Muscle of leg (tissue), 9 donors: ENCODE results near the gene SBK3. TPM values are rescaled to one million over a fixed set of nuclear protein-coding genes. Genes with fewer than 3 reads are reported as not detected.

Experiments used
- polyA plus RNA-seq, 8 donors: library from polyadenylated mRNA; unstranded; fragments of 120-200 nt; gene quantifications; one replicate each; pipeline versions ENCODE4 v1.2.1 to v1.2.3, GENCODE V29; 2013; ENCODE audit warnings: inconsistent platforms in 1 of 8, low replicate concordance in 1 of 8; ENCODE audit not compliant: insufficient read length in 8 of 8, insufficient read depth in 1 of 8
- total RNA-seq: library from RNA; stranded (reverse); fragments of 120-200 nt; gene quantifications from one replicate; pipeline ENCODE4 v1.2.4, GENCODE V29; 2013

SBK3 gene
- total and polyA plus RNA-seq, 9 donors: 0.10 to 0.29 (median 0.14) TPM; not detected in 3

Other genes starting within 250 kb of the SBK3 start
- 0.53 TPM for gene TMEM150B, start 220.2 kb downstream of the SBK3 start, total RNA-seq
- 1 to 10 TPM in 3 of 8 donors, under 1 TPM in 5; 0.36 to 3.8 (median 0.87) TPM for gene TMEM150B, start 220.2 kb downstream of the SBK3 start, polyA plus RNA-seq
- gene KMT5C, start 205.7 kb downstream of the SBK3 start, total RNA-seq: 16.9 TPM
- 10 to 100 TPM; 13.4 to 34.1 (median 24.7) TPM for gene KMT5C, start 205.7 kb downstream of the SBK3 start, polyA plus RNA-seq
- not detected for gene COX6B2, start 190.8 kb downstream of the SBK3 start, total RNA-seq
- 1 to 10 TPM in 1 of 8 donors, under 1 TPM in 5, not detected in 2; 0.09 to 2.4 (median 0.23) TPM for gene COX6B2, start 190.8 kb downstream of the SBK3 start, polyA plus RNA-seq
- gene GARIN5B, start 182.3 kb downstream of the SBK3 start, total RNA-seq: not detected
- gene GARIN5B, start 182.3 kb downstream of the SBK3 start, polyA plus RNA-seq: not detected
- 0.31 TPM for gene IL11, start 175.1 kb downstream of the SBK3 start, total RNA-seq
- gene IL11, start 175.1 kb downstream of the SBK3 start, polyA plus RNA-seq: under 1 TPM; 0.12 to 0.61 (median 0.40) TPM
- not detected for gene TMEM190, start 168.7 kb downstream of the SBK3 start, total RNA-seq
- gene TMEM190, start 168.7 kb downstream of the SBK3 start, polyA plus RNA-seq: under 1 TPM in 1 of 8 donors, not detected in 7; 0.50 TPM
- 0.18 TPM for gene TMEM238, start 161.3 kb downstream of the SBK3 start, total RNA-seq
- under 1 TPM; 0.14 to 0.49 (median 0.27) TPM for gene TMEM238, start 161.3 kb downstream of the SBK3 start, polyA plus RNA-seq
- gene RPL28, start 159.6 kb downstream of the SBK3 start, total RNA-seq: 463 TPM
- 1,000 to 10,000 TPM; 1,674 to 2,410 (median 1,842) TPM for gene RPL28, start 159.6 kb downstream of the SBK3 start, polyA plus RNA-seq
- 31.4 TPM for gene UBE2S, start 137.8 kb downstream of the SBK3 start, total RNA-seq
- 10 to 100 TPM; 40.8 to 70.1 (median 60.1) TPM for gene UBE2S, start 137.8 kb downstream of the SBK3 start, polyA plus RNA-seq
- gene SHISA7, start 102.2 kb downstream of the SBK3 start, total RNA-seq: under 0.01 TPM
- under 1 TPM; 0.08 to 0.32 (median 0.17) TPM for gene SHISA7, start 102.2 kb downstream of the SBK3 start, polyA plus RNA-seq
- 35.8 TPM for gene ISOC2, start 83.9 kb downstream of the SBK3 start, total RNA-seq
- 10 to 100 TPM; 31.8 to 39.1 (median 35.1) TPM for gene ISOC2, start 83.9 kb downstream of the SBK3 start, polyA plus RNA-seq
- gene C19orf85, start 80.8 kb downstream of the SBK3 start, total RNA-seq: not detected
- not detected for gene C19orf85, start 80.8 kb downstream of the SBK3 start, polyA plus RNA-seq
- gene ZNF628, start 68.9 kb downstream of the SBK3 start, total RNA-seq: 1.6 TPM
- 1 to 10 TPM; 2.8 to 5.1 (median 3.8) TPM for gene ZNF628, start 68.9 kb downstream of the SBK3 start, polyA plus RNA-seq
- gene NAT14, start 60.4 kb downstream of the SBK3 start, total RNA-seq: 30.0 TPM
- 10 to 100 TPM; 23.5 to 44.1 (median 29.5) TPM for gene NAT14, start 60.4 kb downstream of the SBK3 start, polyA plus RNA-seq
- gene SSC5D, start 57.1 kb downstream of the SBK3 start, total RNA-seq: 20.0 TPM
- gene SSC5D, start 57.1 kb downstream of the SBK3 start, polyA plus RNA-seq: 10 to 100 TPM in 6 of 8 donors, 1 to 10 TPM in 2; 7.9 to 54.8 (median 24.7) TPM
- gene SBK2, start 8.4 kb downstream of the SBK3 start, total RNA-seq: 0.89 TPM
- 1 to 10 TPM; 3.0 to 9.7 (median 3.7) TPM for gene SBK2, start 8.4 kb downstream of the SBK3 start, polyA plus RNA-seq
- 4.7 TPM for gene ZNF579, start 35.3 kb upstream of the SBK3 start, total RNA-seq
- 10 to 100 TPM; 11.0 to 18.5 (median 14.1) TPM for gene ZNF579, start 35.3 kb upstream of the SBK3 start, polyA plus RNA-seq
- 3.7 TPM for gene FIZ1, start 54.0 kb upstream of the SBK3 start, total RNA-seq
- 10 to 100 TPM; 10.7 to 15.1 (median 12.7) TPM for gene FIZ1, start 54.0 kb upstream of the SBK3 start, polyA plus RNA-seq
- 9.3 TPM for gene ZNF524, start 54.7 kb upstream of the SBK3 start, total RNA-seq
- 10 to 100 TPM in 1 of 8 donors, 1 to 10 TPM in 7; 7.0 to 11.6 (median 9.0) TPM for gene ZNF524, start 54.7 kb upstream of the SBK3 start, polyA plus RNA-seq
- 1.2 TPM for gene ZNF865, start 60.1 kb upstream of the SBK3 start, total RNA-seq
- gene ZNF865, start 60.1 kb upstream of the SBK3 start, polyA plus RNA-seq: 1 to 10 TPM; 6.9 to 9.9 (median 7.8) TPM
- gene ZNF784, start 79.0 kb upstream of the SBK3 start, total RNA-seq: 5.3 TPM
- 1 to 10 TPM; 6.6 to 9.8 (median 8.7) TPM for gene ZNF784, start 79.0 kb upstream of the SBK3 start, polyA plus RNA-seq
- gene ZNF580, start 95.5 kb upstream of the SBK3 start, total RNA-seq: 5.6 TPM
- 10 to 100 TPM; 20.9 to 28.5 (median 23.6) TPM for gene ZNF580, start 95.5 kb upstream of the SBK3 start, polyA plus RNA-seq
- 15.1 TPM for gene ZNF581, start 98.1 kb upstream of the SBK3 start, total RNA-seq
- gene ZNF581, start 98.1 kb upstream of the SBK3 start, polyA plus RNA-seq: 10 to 100 TPM; 23.4 to 37.6 (median 27.0) TPM
- 5.3 TPM for gene CCDC106, start 102.7 kb upstream of the SBK3 start, total RNA-seq
- 10 to 100 TPM; 12.9 to 16.4 (median 15.3) TPM for gene CCDC106, start 102.7 kb upstream of the SBK3 start, polyA plus RNA-seq
- gene U2AF2, start 109.5 kb upstream of the SBK3 start, total RNA-seq: 70.2 TPM
- gene U2AF2, start 109.5 kb upstream of the SBK3 start, polyA plus RNA-seq: 100 to 1,000 TPM; 103 to 156 (median 130) TPM
- 21.8 TPM for gene EPN1, start 129.7 kb upstream of the SBK3 start, total RNA-seq
- 100 to 1,000 TPM in 2 of 8 donors, 10 to 100 TPM in 6; 84.4 to 114 (median 93.8) TPM for gene EPN1, start 129.7 kb upstream of the SBK3 start, polyA plus RNA-seq
- not detected for gene NLRP9, start 192.9 kb upstream of the SBK3 start, total RNA-seq
- gene NLRP9, start 192.9 kb upstream of the SBK3 start, polyA plus RNA-seq: not detected
- 0.62 TPM for gene RFPL4A, start 213.6 kb upstream of the SBK3 start, total RNA-seq
- gene RFPL4A, start 213.6 kb upstream of the SBK3 start, polyA plus RNA-seq: under 1 TPM in 5 of 8 donors, not detected in 3; 0.23 to 0.86 (median 0.51) TPM
- 0.66 TPM for gene RFPL4AL1, start 223.6 kb upstream of the SBK3 start, total RNA-seq
- gene RFPL4AL1, start 223.6 kb upstream of the SBK3 start, polyA plus RNA-seq: 1 to 10 TPM in 1 of 8 donors, under 1 TPM in 5, not detected in 2; 0.22 to 1.2 (median 0.56) TPM